Epithelial cell of prostate (primary cell): ENCODE results near the gene BCL2.
"Not testable (repeated sequence)": the region's sequence is repeated elsewhere in the genome, so short reads cannot be mapped to it uniquely, and the experiment has no call there.

Experiments
- DNase-seq: peaks from one replicate; pipeline ENCODE4 v3.0.0-alpha.2; 2011; ENCODE audit warnings: low read depth, low spot score
- H3K27ac ChIP-seq: fragments of 450-650 bp; 2 replicates; pipeline ENCODE4 v1.5.1; 2017; ENCODE audit warnings: mild to moderate bottlenecking

The BCL2 gene

GRCh38 chr18:63319383-63320122 is at the start of gene BCL2:
BCL2 (minus strand) TSS chr18:63319769.
- no peak for DNase-seq
- peak within 1 kb of the TSS; percentile 16 for H3K27ac ChIP-seq

GRCh38 chr18:63368611-63369010 is 49.0 kb upstream of the BCL2 start:
- DNase-seq: no peak
- H3K27ac ChIP-seq: no peak overlapping the region

DNA sequence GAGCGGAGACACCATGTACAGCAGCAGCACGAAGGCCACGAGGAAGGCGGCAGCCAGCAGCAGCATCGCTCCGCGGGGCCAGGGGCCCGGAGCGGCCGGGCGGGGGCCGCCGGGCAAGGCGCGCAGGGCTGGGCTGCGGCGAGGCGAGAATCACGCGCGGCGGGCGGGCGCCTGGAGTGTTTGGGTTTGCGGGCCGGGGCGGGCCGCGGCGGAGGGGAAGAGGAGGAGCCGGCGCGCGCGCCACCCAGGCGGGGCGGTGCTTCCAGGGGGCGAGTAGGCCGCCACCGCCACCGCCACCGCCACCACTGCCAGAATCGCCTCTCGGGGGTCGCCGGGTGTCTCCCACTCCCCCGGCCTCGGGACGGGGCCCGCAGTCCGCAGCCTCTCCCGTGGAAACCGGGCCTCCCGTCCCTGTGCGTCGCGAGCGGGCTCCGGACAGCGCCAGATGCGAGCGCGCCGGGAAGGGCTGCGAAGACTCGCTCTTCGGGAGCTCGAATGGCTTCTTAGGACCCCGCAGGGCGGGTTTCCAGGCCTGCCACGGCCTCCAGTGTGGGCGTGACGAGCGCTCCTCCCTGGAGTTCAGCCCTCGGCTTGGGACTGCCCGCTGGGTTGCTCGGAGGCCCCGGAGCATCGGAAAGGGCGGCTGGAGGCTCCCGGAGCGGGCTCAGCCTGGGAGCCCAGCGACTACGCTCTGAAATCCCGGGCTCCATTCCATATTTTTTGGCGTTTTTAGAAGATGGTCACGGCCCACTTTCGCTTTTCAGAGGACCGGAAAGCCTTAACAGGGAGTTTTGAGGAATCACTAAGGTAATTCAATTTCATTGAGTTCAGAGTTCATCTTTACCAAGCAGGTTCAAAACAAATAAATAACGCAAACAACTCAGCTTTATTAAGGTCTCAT is 47.7 kb upstream of the BCL2 start, which contains the start of gene KDSR:
TSS of gene KDSR (minus strand) at position 154 of the 901 bp plus-strand sequence. CDS start at position 66, 88 bp downstream.
- peak within 1 kb of the TSS; percentile 90 for H3K27ac ChIP-seq
- DNase-seq: peak; percentile 90

DNA sequence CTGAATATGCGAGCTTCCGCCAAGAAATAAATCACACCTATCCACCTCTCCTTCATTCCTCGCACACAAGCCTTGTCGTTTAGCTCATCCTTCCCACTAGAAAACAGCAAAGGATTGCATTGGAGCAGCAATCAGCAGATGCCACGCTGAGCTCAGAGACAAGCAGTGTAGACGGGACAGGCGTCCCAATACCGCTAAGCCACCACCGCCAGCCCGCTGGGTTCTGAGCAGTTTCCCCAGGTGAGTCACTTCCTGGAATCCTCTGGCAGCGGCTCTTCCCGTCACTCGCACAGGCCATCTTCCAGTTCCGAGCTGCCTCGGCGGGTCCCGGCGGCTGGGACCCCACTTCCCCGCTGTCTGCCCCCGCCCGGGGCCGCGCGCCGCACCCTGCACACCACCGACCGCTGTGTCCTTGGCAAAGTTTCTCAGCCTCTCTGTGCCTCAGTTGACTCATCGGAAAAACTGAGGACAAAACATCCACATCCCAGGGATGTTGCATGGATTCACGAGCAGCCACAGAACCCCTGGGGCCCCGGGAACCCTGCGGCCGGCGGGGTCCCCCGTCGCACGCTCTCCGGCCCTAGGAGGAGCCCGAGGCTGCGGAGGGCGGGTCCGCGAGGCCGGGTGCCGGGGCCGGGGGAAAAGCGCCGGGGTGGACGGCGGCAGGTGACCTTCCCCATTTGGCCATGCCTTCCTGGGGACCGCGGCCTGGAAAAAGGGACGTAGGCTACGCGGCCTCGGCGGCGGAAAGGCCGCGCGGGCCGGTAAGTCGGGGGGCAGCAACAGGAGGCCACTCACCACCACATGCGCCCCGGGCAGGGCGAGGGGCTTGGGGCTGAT is 46.9 kb upstream of the BCL2 start:
- peak overlapping the region; percentile 90 for H3K27ac ChIP-seq
- DNase-seq: peak; percentile 24

DNA sequence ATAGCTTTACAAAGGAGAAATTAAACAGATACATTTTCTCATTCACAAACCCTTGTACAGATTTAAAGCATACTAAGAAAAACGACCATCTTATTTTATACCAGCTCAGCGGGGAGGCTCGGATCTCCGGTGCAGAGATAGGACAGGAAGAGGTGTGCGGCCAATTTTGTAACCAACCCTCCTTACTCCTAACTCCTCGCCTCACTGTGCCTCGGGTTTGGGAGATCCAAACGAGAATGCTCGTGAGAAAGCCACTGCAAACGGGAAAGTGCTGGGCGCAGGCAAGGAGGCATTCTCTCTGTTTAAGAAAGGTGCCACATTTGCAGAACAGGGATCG is 46.3 kb upstream of the BCL2 start:
- DNase-seq: no peak
- H3K27ac ChIP-seq: peak overlapping the region; percentile 90

- DNase-seq: no peak
- H3K27ac ChIP-seq: no peak overlapping the region
Measured at GRCh38 chr18:63363951-63364350, 44.4 kb upstream of the BCL2 start.

DNA sequence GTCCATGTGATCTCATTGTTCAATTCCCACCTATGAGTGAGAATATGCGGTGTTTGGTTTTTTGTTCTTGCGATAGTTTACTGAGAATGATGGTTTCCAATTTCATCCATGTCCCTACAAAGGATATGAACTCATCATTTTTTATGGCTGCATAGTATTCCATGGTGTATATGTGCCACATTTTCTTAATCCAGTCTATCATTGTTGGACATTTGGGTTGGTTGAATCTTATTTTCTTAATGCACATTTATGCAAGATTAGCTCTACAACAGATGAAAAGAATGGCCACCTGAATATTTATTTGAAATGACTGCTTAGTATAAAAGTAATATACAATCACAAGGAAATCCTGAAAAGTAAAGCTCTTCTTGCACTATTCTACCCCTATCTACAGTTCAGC is 43.9 kb upstream of the BCL2 start:
- not testable (repeated sequence) for H3K27ac ChIP-seq

DNA sequence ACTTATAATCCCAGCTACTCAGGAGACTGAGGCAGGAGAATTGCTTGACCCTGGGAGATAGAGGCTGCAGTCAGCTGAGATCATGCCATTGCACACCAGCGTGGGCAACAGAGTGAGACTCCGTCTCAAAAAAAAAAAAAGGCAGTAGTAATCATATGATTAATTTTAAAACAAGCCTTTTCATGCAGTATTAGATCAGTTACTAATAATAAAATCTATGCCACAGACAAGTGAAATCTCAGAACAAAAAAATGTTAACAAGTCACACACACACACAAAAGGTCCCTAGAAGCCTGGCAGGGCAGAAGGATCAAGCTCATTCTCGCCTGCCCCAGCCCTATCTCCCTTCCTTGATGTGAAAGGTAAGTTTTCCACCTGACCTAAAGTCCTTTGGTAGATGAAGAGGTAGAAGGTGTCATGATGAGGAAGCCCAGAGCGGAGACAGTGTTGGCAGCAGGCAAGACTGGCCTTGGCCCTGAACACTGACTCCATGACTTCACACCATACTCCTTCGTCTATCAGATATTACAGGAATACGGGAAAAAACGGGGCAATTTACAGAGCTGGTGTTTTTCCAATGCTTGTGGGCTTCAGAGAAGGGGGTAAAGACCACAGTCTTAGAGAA is 36.8 kb upstream of the BCL2 start:
- no peak overlapping the region for H3K27ac ChIP-seq
- no peak for DNase-seq

More for the DNA sequence above, 43.9 kb upstream of the BCL2 start:
- DNase-seq: not testable (repeated sequence)

GRCh38 chr18:63350230-63350629 is 30.7 kb upstream of the BCL2 start:
- no peak for DNase-seq
- H3K27ac ChIP-seq: no peak overlapping the region

DNA sequence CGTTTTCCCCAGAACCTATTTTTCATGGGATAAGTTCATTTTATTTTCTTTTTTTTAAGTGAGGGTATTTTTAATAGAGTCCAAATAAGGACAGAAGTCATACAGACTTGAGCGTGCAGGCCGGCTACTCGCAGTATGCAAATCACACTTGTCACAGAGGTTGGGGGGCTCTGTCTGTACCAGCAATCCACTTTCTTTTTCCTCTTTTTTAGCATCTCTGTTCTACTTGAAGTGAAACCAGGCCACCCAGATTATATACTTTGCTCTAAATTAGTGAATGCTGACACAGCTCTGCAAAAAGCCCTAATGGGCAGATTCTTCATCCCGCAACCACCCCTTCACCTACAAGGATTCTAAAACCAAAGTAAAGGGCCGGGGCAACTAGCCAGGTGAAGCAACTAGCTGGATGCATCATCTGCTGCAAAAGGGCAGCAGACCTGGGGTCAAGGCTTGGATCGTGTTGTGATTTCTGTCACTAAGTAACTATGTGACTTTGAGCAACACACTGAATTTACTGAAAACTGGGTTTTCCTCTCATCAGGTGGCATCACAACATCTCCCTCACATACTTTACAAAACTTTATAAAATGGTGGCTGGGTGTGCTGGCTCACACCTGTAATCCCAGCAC is 29.1 kb upstream of the BCL2 start:
- no peak for DNase-seq
- peak overlapping the region; percentile 98 for H3K27ac ChIP-seq

- peak; percentile 83 for DNase-seq
- peak overlapping the region; percentile 98 for H3K27ac ChIP-seq
Measured at GRCh38 chr18:63346480-63347183, 27.1 kb upstream of the BCL2 start.

DNA sequence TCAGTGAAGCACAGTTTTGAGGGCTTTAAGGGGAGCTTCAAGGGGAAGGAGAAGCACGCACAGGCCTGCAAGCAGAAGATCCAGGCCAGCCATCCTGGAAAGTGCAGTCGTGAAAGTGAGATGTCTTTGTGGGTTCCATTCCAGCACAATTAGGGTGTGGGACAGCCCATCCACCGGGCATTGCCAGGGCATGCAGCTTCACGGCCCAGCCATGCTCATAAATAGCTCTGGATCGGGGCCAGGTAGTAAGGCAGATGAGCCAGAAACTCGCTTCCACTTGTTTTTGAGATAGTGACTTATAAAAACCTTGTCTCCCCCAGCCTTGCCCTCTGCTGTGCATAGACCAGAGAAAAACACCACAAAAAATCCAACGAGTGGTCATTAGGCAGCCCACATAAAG is 26.5 kb upstream of the BCL2 start:
- H3K27ac ChIP-seq: peak overlapping the region; percentile 98
- peak; percentile 87 for DNase-seq

- no peak for DNase-seq
- H3K27ac ChIP-seq: peak overlapping the region; percentile 98
Measured at GRCh38 chr18:63344918-63345317, 25.3 kb upstream of the BCL2 start.

DNA sequence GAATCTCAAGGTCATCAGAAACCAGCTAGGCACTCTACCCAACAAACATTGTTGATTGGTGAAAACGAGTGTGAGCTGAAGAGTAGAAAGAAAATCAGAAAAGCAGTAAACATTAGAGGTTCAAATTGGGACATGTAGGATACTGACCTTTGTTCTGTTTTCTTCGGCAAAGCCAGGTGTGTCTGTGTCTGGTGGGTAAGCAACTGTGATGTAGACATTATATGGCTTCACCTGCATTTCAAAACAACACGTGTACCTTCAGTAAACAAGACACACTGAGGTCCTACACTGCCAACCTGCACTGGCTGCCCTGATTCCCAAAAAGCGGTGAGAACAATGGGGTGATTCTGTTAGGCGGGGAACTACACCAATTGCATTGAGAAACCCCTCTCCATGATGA is 24.7 kb upstream of the BCL2 start:
- H3K27ac ChIP-seq: no peak overlapping the region
- DNase-seq: no peak

DNA sequence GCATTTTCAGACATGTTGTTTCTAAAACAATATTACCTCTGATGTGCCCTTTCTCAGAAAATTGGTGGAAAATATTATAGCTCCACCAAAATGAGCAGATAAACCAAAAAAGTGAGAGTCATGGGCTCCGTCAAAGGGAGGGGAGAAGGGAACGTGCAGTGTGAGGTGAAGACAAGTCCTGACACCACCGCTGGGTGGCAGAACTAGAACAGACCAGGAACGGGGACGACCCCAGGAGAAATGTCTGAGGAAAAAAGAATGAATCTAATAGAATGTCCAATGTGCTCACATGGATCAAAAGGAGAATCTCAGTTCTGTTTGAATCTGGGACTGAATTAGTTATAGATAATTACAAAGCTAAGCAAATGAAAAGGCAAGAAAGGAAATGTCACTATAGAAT is 22.6 kb upstream of the BCL2 start:
- no peak overlapping the region for H3K27ac ChIP-seq
- DNase-seq: no peak

GRCh38 chr18:63339920-63340484 is 20.4 kb upstream of the BCL2 start:
- no peak overlapping the region for H3K27ac ChIP-seq
- no peak for DNase-seq

GRCh38 chr18:63336366-63337099 is 17.0 kb upstream of the BCL2 start:
- peak overlapping the region; percentile 66 for H3K27ac ChIP-seq
- DNase-seq: peak; percentile 45

GRCh38 chr18:63331105-63331504 is 11.5 kb upstream of the BCL2 start:
- no peak overlapping the region for H3K27ac ChIP-seq
- no peak for DNase-seq
